ENCODE results near the gene CCDC15. TPM values are rescaled to one million over a fixed set of nuclear protein-coding genes. Genes with fewer than 3 reads are reported as not detected.
A peak's percentile ranks its signal among the peaks of the same experiment; 100 is the strongest.

Gene CCDC15
- total RNA-seq (10 to 100 TPM in 1 of 5 donors, 1 to 10 TPM in 3, under 1 TPM in 1; 0.43 to 15.6 (median 1.8) TPM), polyA plus RNA-seq (under 1 TPM; 0.31 to 0.68 (median 0.61) TPM)
- long read RNA-seq, donor 1: 0 reads
- long read RNA-seq, donor 2: 0 reads
- long read RNA-seq, donor 3: 0 reads
- long read RNA-seq, donor 4: 0 reads
- long read RNA-seq, donor 5: 0 reads
- long read RNA-seq, donor 6: 0 reads
- long read RNA-seq, donor 7: 0 reads
- long read RNA-seq, donor 8, partial matches to known transcripts: 0 of 1 reads
- long read RNA-seq, donor 8, other reads (novel, unspliced or antisense): 0 of 1 reads
- long read RNA-seq, donor 9: 0 reads
- long read RNA-seq, donor 10: 0 reads

- peaks cover 0 to 8% (median 0%) of the 10 kb centered on the region in 4 donors for H3K9me3 ChIP-seq
- peak within 1 kb of the TSS; percentile 60 to 78 (median 75) for H3K4me3 ChIP-seq
- no peaks in the 10 kb centered on the region for H3K27me3 ChIP-seq
- peak within 1 kb of the TSS; percentile 78 to 89 (median 82) for H3K27ac ChIP-seq
- TF ChIP-seq POLR2AphosphoS5 (IDR thresholded peaks at IDR 0.05): peak; percentile 92 to 98 (median 93)
- TF ChIP-seq POLR2A (IDR thresholded peaks at IDR 0.05): peak in 2 of 4 donors; percentile 71 to 72
- peak in 1 of 7 experiments; percentile 5 for TF ChIP-seq CTCF (IDR thresholded peaks at IDR 0.05)
- TF ChIP-seq EP300 (IDR thresholded peaks at IDR 0.05): no peak
- peak; percentile 97 to 99 for DNase-seq
- H3K36me3 ChIP-seq: no peaks in the 10 kb centered on the region
- intact Hi-C loops (cut with DNase I; ENCODE audit: low total_unique reads): loop anchor here (10.0 kb wide), 1 partner anchor 171 kb away; no protein-coding TSS in a partner anchor
- whole genome bisulfite sequencing, 5 donors: 0 to 1% (median 0%) methylated on average over 38 to 54 of the region's 54 CpGs
- peaks cover 7 to 16% (median 11%) of the 10 kb centered on the region in 4 donors for H3K4me1 ChIP-seq
Observed at GRCh38 chr11:124953753-124954589, at the start of gene CCDC15. Gene CCDC15 (plus strand): TSS chr11:124954202. CDS start chr11:124954733, 531 bp downstream.

- 72 to 84% (median 81%) methylated on average over 3 of the region's 3 CpGs for WGBS, 5 donors
- intact Hi-C loops (cut with DNase I; ENCODE audit: low total_unique reads): no loop called here
Observed at GRCh38 chr11:124915541-124916369, 38.2 kb upstream of the CCDC15 start.

GRCh38 chr11:124916370-124916710 is 37.7 kb upstream of the CCDC15 start:
- Histone ChIP-seq H3K27me3 (peaks cover 0 to 22% (median 13%) of the 10 kb centered on the region in 3 donors), H3K27ac (no peak overlapping the region), H3K4me3 (no peak overlapping the region), H3K9me3 (peaks cover 0 to 14% (median 5%) of the 10 kb centered on the region in 4 donors), H3K36me3 (no peaks in the 10 kb centered on the region), H3K4me1 (peaks cover 5 to 8% (median 7%) of the 10 kb centered on the region in 4 donors)
- no peak for DNase-seq
- intact Hi-C loops (cut with DNase I; ENCODE audit: low total_unique reads): no loop called here
- TF ChIP-seq CTCF (IDR thresholded peaks at IDR 0.05): no peak
- no peak for TF ChIP-seq POLR2A (IDR thresholded peaks at IDR 0.05)
- TF ChIP-seq EP300 (IDR thresholded peaks at IDR 0.05): no peak
- TF ChIP-seq POLR2AphosphoS5 (IDR thresholded peaks at IDR 0.05): no peak

More at GRCh38 chr11:124915541-124916369, 38.2 kb upstream of the CCDC15 start:
- DNase-seq: no peak
- no peak overlapping the region for H3K4me3 ChIP-seq
- peaks cover 0 to 16% (median 8%) of the 10 kb centered on the region in 4 donors for H3K9me3 ChIP-seq
- H3K27ac ChIP-seq: no peak overlapping the region
- peaks cover 0 to 2% (median under 1%) of the 10 kb centered on the region in 4 donors for H3K4me1 ChIP-seq
- H3K36me3 ChIP-seq: no peaks in the 10 kb centered on the region
- TF ChIP-seq EP300 (IDR thresholded peaks at IDR 0.05) (no peak), POLR2AphosphoS5 (IDR thresholded peaks at IDR 0.05) (no peak), CTCF (IDR thresholded peaks at IDR 0.05) (no peak), POLR2A (IDR thresholded peaks at IDR 0.05) (no peak)
- peaks cover 0 to 16% (median 7%) of the 10 kb centered on the region in 3 donors for H3K27me3 ChIP-seq

Data from stomach (tissue), 19 donors.